Central memory CD8-positive, alpha-beta T cell (primary cell): ENCODE results near the gene ELP1.
"Not testable (repeated sequence)": the region's sequence is repeated elsewhere in the genome, so short reads cannot be mapped to it uniquely, and the experiment has no call there.

ENCODE experiments used
- ATAC-seq: fragments of 150-1000 bp; cut with Tn5 transposase; replicated peaks from 2 replicates; pipeline ENCODE4 v1.10.0; 2022; ENCODE audit warnings: mild to moderate bottlenecking, moderate FRiP score, moderate number of reproducible peaks; ENCODE audit not compliant: poor library complexity, severe bottlenecking; ENCODE audit errors: extremely low read depth
- DNase-seq, 2 donors: peaks; one replicate each; pipeline ENCODE4 v3.0.0; 2021; ENCODE audit warnings: low spot score in 2 of 2
- H3K27ac Mint-ChIP-seq: one replicate; pipeline ENCODE4 v1.8.0; 2022; ENCODE audit warnings: low read depth, mild to moderate bottlenecking, moderate library complexity, mixed read lengths
- H3K27me3 Mint-ChIP-seq: one replicate; pipeline ENCODE4 v1.8.0; 2022; ENCODE audit warnings: mixed read lengths
- H3K36me3 Mint-ChIP-seq: one replicate; pipeline ENCODE4 v1.8.0; 2022; ENCODE audit warnings: mild to moderate bottlenecking, moderate library complexity, mixed read lengths; ENCODE audit not compliant: insufficient read depth
- H3K4me1 Mint-ChIP-seq: one replicate; pipeline ENCODE4 v1.8.0; 2022; ENCODE audit warnings: mixed read lengths
- H3K4me3 Mint-ChIP-seq: one replicate; pipeline ENCODE4 v1.8.0; 2022; ENCODE audit warnings: mild to moderate bottlenecking, moderate library complexity, mixed read lengths
- H3K9me3 Mint-ChIP-seq: one replicate; pipeline ENCODE4 v1.8.0; 2022; ENCODE audit warnings: mixed read lengths

Gene ELP1, protein sequence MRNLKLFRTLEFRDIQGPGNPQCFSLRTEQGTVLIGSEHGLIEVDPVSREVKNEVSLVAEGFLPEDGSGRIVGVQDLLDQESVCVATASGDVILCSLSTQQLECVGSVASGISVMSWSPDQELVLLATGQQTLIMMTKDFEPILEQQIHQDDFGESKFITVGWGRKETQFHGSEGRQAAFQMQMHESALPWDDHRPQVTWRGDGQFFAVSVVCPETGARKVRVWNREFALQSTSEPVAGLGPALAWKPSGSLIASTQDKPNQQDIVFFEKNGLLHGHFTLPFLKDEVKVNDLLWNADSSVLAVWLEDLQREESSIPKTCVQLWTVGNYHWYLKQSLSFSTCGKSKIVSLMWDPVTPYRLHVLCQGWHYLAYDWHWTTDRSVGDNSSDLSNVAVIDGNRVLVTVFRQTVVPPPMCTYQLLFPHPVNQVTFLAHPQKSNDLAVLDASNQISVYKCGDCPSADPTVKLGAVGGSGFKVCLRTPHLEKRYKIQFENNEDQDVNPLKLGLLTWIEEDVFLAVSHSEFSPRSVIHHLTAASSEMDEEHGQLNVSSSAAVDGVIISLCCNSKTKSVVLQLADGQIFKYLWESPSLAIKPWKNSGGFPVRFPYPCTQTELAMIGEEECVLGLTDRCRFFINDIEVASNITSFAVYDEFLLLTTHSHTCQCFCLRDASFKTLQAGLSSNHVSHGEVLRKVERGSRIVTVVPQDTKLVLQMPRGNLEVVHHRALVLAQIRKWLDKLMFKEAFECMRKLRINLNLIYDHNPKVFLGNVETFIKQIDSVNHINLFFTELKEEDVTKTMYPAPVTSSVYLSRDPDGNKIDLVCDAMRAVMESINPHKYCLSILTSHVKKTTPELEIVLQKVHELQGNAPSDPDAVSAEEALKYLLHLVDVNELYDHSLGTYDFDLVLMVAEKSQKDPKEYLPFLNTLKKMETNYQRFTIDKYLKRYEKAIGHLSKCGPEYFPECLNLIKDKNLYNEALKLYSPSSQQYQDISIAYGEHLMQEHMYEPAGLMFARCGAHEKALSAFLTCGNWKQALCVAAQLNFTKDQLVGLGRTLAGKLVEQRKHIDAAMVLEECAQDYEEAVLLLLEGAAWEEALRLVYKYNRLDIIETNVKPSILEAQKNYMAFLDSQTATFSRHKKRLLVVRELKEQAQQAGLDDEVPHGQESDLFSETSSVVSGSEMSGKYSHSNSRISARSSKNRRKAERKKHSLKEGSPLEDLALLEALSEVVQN (N-terminal part only)

DNA sequence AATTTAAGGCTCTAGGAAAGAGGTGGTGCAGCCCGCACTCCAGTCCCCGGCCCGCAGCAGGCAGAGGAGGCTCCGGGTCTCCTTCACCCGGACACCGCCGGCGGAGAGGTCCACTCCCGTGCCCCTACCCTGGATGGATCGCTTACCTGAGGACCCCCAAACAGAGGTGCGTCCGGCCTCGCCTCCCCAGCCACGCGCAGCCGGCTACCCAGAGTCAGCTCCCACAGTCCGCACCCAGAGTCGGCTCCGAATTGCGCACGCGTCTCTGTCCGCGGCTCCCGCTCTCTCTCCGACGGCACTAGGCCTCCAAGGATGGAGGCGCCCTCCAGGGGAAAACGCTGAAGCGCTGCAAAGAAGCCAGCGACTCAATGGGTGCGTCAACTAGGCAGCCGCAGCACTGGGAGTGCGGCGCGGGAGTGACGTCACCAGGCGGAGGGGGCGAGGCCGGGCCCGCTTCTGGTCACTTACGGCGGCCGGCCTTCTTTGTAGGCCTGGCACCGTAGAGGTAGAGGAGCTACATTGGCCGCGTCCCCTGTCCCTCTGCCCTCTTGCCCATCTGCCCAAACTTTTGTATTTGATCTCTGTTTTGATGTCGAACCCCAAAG lies at the start of gene ELP1:
ELP1 (minus strand) TSS at position 407 of the 605 bp plus-strand sequence. CDS start 2,978 bp downstream, outside the sequence.
- no peaks in the 10 kb centered on the region for H3K9me3 Mint-ChIP-seq
- ATAC-seq (peak; percentile 89), DNase-seq (peak; percentile 85 to 89)
- peak within 1 kb of the TSS; percentile 98 for H3K27ac Mint-ChIP-seq
- peaks cover 26% of the 10 kb centered on the region for H3K4me1 Mint-ChIP-seq
- no peaks in the 10 kb centered on the region for H3K27me3 Mint-ChIP-seq
- H3K4me3 Mint-ChIP-seq = peak within 1 kb of the TSS; percentile 97
- peaks cover 13% of the 10 kb centered on the region for H3K36me3 Mint-ChIP-seq

DNA sequence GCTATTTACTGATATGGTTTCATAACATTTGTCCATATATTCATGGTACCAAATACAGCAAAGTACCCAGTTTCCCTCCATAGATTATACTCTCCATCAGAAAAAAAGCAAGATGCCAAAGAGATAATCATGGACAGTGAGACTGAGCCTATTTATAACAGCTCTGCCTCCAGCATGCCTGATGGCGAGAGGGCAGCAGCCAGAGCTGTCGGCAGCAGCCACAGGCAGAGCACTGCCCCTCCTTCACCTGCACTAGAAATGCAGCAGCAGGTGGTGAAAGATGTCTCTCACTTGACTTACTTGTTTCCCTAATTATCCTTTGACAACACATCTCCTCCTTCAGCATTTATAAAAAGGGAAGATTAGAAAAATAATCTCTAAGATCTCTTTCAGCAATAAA lies 47.0 kb upstream of the ELP1 start:
- Mint-ChIP-seq H3K4me1 (no peaks in the 10 kb centered on the region), H3K9me3 (no peaks in the 10 kb centered on the region), H3K36me3 (peaks cover 1% of the 10 kb centered on the region), H3K27me3 (no peaks in the 10 kb centered on the region), H3K27ac (no peak overlapping the region), H3K4me3 (no peak overlapping the region)
- ATAC-seq (no peak), DNase-seq (no peak)

DNA sequence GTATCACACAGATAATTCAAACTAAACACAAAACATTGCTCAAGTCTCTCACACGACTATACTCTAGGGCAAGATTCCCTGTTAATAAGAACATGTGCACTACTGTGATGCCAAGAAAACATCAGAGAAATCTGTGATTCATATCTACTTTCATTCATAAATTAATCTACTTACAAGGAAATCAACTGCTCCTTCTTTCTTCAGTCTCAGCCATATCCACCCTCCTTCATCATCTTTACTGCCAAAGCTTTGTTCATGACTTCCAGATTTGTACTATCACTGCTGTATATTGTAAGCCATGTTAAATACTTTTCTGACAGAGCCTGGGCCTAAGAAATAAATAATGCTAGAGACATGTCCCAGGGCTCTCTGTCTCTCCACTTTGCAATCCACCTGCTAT lies 44.3 kb upstream of the ELP1 start:
- Mint-ChIP-seq H3K4me3 (no peak overlapping the region), H3K4me1 (no peaks in the 10 kb centered on the region), H3K27me3 (no peaks in the 10 kb centered on the region), H3K9me3 (no peaks in the 10 kb centered on the region), H3K36me3 (peaks cover 1% of the 10 kb centered on the region), H3K27ac (no peak overlapping the region)
- DNase-seq (no peak), ATAC-seq (no peak)

DNA sequence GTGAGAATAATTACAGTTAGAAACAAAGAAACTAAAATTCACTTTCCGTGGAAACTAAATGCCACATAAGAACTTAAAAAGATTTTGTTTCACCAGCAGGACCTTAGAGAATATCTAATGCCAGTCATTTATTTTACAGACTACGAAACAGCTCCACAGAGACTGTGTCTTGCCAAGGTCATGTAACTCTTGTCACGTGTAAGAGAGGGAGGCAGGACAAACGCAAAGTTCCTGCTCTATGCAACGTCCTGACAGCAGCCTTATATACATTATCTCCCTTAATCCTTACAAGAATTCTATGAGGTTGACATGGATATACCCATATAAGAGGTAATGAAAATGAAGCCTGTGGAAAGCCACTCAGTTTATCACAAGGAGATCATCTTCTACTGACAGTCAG lies 40.0 kb upstream of the ELP1 start:
- no peak overlapping the region for H3K4me3 Mint-ChIP-seq
- no peaks in the 10 kb centered on the region for H3K36me3 Mint-ChIP-seq
- DNase-seq = no peak
- H3K27me3 Mint-ChIP-seq = no peaks in the 10 kb centered on the region
- no peak overlapping the region for H3K27ac Mint-ChIP-seq
- H3K4me1 Mint-ChIP-seq = no peaks in the 10 kb centered on the region
- no peak for ATAC-seq
- no peaks in the 10 kb centered on the region for H3K9me3 Mint-ChIP-seq

DNA sequence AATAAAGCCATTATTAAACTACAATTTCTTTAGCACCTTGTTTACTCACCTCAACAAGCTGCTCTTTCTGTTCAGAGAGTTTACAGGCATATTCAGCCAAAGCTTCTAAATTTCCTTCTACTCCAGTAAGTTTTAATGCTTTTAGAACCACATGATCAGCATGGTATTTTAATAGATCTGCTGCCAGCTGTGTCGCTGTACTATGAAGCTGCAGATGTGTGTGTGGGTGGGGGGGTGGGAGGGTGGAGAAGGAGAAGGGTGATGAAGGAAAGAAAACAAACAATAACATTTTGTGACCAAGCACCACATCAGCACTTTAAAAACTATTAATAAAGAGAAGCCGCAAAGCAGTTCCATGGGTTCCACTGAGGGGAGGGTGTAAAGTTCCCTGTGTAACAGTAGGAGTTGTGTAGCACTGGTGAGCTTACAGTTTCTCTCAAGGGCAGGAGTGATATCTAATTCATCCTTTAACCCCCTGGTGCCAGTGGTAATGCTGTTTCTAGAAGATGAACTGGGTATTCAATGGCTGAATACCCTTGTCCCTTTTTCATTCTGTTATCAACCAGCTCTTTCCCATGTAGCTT lies 38.8 kb upstream of the ELP1 start:
- DNase-seq (no peak), ATAC-seq (no peak)
- H3K4me3 Mint-ChIP-seq = no peak overlapping the region

DNA sequence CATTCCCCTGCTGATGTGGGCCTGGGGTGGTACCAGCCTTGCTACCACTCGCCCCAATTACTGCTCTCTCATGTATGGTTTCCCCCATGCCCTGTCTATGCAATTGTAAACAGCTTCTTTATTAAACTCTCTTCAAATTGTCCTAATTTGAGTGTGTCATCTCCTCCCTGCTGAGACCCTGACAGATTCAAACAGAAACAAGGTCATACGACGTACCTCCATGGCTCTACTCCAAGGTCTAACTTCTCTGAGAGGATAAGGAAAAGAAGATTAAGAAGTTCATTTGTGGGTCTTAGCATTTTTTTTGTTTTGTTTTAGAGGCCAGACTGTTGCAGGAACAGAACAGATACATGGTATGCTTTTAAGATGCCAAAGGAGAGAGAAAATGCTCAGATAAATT lies 38.3 kb upstream of the ELP1 start:
- no peak for ATAC-seq
- H3K27ac Mint-ChIP-seq = no peak overlapping the region
- H3K9me3 Mint-ChIP-seq = no peaks in the 10 kb centered on the region
- H3K4me1 Mint-ChIP-seq = no peaks in the 10 kb centered on the region
- H3K36me3 Mint-ChIP-seq = no peaks in the 10 kb centered on the region
- H3K4me3 Mint-ChIP-seq = no peak overlapping the region
- no peaks in the 10 kb centered on the region for H3K27me3 Mint-ChIP-seq
- DNase-seq = no peak

More for the DNA sequence above, 38.8 kb upstream of the ELP1 start:
- no peaks in the 10 kb centered on the region for H3K9me3 Mint-ChIP-seq
- no peaks in the 10 kb centered on the region for H3K4me1 Mint-ChIP-seq
- H3K27ac Mint-ChIP-seq = no peak overlapping the region
- H3K36me3 Mint-ChIP-seq = no peaks in the 10 kb centered on the region
- H3K27me3 Mint-ChIP-seq = no peaks in the 10 kb centered on the region

DNA sequence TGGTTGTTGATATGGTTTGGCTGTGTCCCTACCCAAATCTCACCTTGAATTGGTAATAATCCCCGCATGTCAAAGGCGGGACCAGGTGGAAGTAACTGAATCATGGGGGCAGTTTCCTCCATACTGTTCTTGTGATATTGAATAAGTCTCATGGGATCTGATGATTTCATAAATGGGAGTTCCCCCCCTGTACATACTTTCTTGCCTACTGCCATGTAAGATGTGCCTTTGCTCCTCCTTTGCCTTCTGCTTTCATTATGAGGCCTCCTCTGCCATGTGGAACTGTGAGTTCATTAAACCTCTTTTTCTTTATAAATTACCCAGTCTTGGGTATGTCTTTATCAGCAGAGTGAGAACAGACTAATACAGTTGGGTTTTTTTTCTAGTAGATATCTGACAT lies 37.5 kb upstream of the ELP1 start:
- not testable (repeated sequence) for H3K4me3 Mint-ChIP-seq, DNase-seq, H3K4me1 Mint-ChIP-seq

DNA sequence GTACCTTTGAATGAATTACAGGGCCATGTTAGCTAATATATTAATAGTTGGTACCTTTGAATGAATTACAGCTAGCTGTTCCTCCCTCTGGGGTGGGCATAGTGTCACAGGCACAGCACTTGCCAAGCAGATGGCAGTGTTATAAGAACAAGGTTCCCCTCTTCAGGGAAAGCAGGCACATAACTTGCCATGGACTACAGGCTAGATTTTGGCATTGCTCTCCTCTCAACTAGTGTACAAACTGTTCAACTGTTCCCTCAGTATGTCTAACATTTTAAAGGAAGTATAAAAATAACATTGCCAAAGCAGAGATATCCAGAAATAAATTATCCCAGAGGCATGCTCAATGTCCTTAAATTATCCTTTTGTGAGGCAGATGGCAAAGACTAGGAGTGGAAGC lies 34.0 kb upstream of the ELP1 start:
- H3K9me3 Mint-ChIP-seq = no peaks in the 10 kb centered on the region
- DNase-seq (no peak), ATAC-seq (no peak)
- no peaks in the 10 kb centered on the region for H3K36me3 Mint-ChIP-seq
- no peaks in the 10 kb centered on the region for H3K4me1 Mint-ChIP-seq
- H3K27ac Mint-ChIP-seq = no peak overlapping the region
- no peak overlapping the region for H3K4me3 Mint-ChIP-seq
- no peaks in the 10 kb centered on the region for H3K27me3 Mint-ChIP-seq

More for the DNA sequence above, 37.5 kb upstream of the ELP1 start:
- not testable (repeated sequence) for H3K27ac Mint-ChIP-seq, H3K36me3 Mint-ChIP-seq, H3K27me3 Mint-ChIP-seq, H3K9me3 Mint-ChIP-seq, ATAC-seq

DNA sequence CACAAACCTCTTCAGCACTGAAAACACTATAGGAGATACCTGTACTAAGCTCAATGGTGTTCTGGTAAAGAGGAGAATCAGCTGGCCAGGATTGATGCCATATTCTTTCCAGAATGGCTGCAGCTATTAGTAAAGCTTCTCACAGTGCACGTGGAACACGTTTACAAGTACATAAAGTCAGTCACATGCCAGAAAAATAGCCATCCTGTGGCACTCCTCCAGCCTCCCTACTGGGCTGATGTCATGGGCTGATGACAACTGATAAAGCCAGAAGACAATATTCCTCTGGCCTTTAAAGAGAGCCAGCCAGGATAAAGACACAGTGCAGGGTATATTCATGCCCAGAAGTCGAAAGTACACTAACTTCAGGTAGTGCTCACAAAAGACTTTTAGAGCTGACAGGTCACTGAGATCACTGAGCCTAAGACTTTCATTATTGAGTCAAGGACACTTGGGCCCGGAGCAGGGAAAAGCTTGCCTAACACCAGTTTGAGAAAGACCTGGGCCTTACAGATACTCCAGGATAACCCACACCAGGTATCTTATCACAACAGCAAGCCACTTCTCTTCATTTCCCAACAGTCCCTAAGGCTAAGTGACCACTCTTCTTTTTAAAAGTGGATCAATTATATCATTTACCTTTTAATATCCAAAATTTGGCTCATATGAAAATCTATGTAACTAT lies 29.7 kb upstream of the ELP1 start:
- no peaks in the 10 kb centered on the region for H3K36me3 Mint-ChIP-seq
- no peaks in the 10 kb centered on the region for H3K4me1 Mint-ChIP-seq
- no peak for ATAC-seq
- no peaks in the 10 kb centered on the region for H3K27me3 Mint-ChIP-seq
- H3K4me3 Mint-ChIP-seq = no peak overlapping the region
- H3K27ac Mint-ChIP-seq = no peak overlapping the region
- no peaks in the 10 kb centered on the region for H3K9me3 Mint-ChIP-seq
- no peak for DNase-seq

DNA sequence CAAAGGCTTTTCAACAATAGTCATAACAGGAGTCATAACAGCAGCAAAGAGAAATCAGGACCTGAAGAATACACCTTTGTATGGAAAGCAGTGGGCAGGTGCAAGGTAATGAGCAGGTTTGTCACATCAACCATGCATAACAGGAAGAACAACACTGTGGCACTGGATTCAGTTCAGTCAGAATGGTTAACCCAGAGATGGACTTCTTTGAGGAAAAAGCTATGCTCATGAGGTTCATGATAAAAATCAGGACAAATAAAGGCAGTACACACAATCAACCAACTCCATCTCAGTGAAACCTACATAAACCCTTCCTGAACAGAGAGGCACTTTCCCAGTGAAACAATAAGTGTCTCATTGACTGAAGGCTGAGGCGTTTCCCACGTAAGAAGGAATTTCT lies 27.2 kb upstream of the ELP1 start:
- Mint-ChIP-seq H3K9me3 (no peaks in the 10 kb centered on the region), H3K27ac (no peak overlapping the region), H3K4me3 (no peak overlapping the region), H3K27me3 (no peaks in the 10 kb centered on the region), H3K36me3 (no peaks in the 10 kb centered on the region), H3K4me1 (no peaks in the 10 kb centered on the region)
- no peak for DNase-seq
- no peak for ATAC-seq

DNA sequence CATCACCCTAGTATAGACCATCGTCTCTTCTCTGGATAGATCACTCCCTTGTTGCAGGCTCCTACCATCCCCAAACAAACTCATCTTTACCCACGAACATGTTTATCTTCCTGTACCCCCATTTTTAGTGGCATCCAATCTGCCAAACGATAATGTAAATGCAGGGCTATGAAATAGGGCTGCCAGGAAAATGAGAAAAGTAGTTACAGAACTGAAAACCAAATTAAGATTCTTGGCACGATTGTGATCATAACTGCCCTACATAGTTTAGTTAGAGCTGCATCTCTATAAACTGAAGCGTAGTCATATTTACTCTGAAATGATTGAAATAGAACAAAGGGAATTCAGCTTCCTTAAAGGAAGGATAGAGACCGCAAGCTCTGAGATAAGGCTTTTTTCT lies 26.4 kb upstream of the ELP1 start:
- ATAC-seq = no peak
- no peak overlapping the region for H3K27ac Mint-ChIP-seq

More for the DNA sequence above, 26.4 kb upstream of the ELP1 start:
- Mint-ChIP-seq H3K36me3 (no peaks in the 10 kb centered on the region), H3K27me3 (no peaks in the 10 kb centered on the region), H3K4me3 (no peak overlapping the region), H3K9me3 (no peaks in the 10 kb centered on the region), H3K4me1 (no peaks in the 10 kb centered on the region)
- no peak for DNase-seq
